ENCODE measurements around the gene RASD1.

- TF ChIP-seq, protein P1, sequence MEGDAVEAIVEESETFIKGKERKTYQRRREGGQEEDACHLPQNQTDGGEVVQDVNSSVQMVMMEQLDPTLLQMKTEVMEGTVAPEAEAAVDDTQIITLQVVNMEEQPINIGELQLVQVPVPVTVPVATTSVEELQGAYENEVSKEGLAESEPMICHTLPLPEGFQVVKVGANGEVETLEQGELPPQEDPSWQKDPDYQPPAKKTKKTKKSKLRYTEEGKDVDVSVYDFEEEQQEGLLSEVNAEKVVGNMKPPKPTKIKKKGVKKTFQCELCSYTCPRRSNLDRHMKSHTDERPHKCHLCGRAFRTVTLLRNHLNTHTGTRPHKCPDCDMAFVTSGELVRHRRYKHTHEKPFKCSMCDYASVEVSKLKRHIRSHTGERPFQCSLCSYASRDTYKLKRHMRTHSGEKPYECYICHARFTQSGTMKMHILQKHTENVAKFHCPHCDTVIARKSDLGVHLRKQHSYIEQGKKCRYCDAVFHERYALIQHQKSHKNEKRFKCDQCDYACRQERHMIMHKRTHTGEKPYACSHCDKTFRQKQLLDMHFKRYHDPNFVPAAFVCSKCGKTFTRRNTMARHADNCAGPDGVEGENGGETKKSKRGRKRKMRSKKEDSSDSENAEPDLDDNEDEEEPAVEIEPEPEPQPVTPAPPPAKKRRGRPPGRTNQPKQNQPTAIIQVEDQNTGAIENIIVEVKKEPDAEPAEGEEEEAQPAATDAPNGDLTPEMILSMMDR (IDR thresholded peaks at IDR 0.05; ENCODE audit: poor library complexity), result no peak
- no peak for TF ChIP-seq EZH2 (IDR thresholded peaks at IDR 0.05; ENCODE audit: borderline replicate concordance)
- no peak for TF ChIP-seq EZH2phosphoT487 (IDR thresholded peaks at IDR 0.05; ENCODE audit: low read depth, severe bottlenecking, unreplicated experiment)
These were observed 8.3 kb upstream of the RASD1 start for GRCh38 chr17:17504341-17505140.
